Upper lobe of left lung (tissue), 6 donors: ENCODE measurements around the gene COL18A1. TPM values are rescaled to one million over a fixed set of nuclear protein-coding genes. Genes with fewer than 3 reads are reported as not detected.
"Not testable (repeated sequence)": the region's sequence is repeated elsewhere in the genome, so short reads cannot be mapped to it uniquely, and the experiment has no call there.

Experiments
- ATAC-seq, 2 donors: fragments of 200-7000 bp; cut with Tn5 transposase; one replicate each; pipeline ENCODE4 v1.9.1; 2022; ENCODE audit warnings: mild to moderate bottlenecking in 2 of 2, moderate library complexity in 2 of 2; ENCODE audit not compliant: low FRiP score in 2 of 2
- DNase-seq, 2 donors: peaks; one replicate each; pipeline ENCODE4 v3.0.0-alpha.2; 2019 to 2020
- H3K27ac ChIP-seq, 4 donors: fragments of 200-600 bp; sonication (generic); one replicate each; pipeline ENCODE4 v1.5.1; 2016 to 2019
- H3K27me3 ChIP-seq, 4 donors: fragments of 200-600 bp; sonication (generic); one replicate each; pipeline ENCODE4 v1.5.1; 2017 to 2019
- H3K36me3 ChIP-seq, 4 donors: fragments of 200-600 bp; sonication (generic); one replicate each; pipeline ENCODE4 v1.5.1; 2016 to 2019
- H3K4me1 ChIP-seq, 4 donors: fragments of 200-600 bp; sonication (generic); one replicate each; pipeline ENCODE4 v1.5.1; 2018 to 2019
- H3K4me3 ChIP-seq, 4 donors: fragments of 200-600 bp; sonication (generic); one replicate each; pipeline ENCODE4 v1.5.1; 2017 to 2019; ENCODE audit warnings: mild to moderate bottlenecking in 2 of 4, moderate library complexity in 1 of 4
- H3K9me3 ChIP-seq, 4 donors: fragments of 200-600 bp; sonication (generic); one replicate each; pipeline ENCODE4 v1.5.1; 2018 to 2019
- CTCF ChIP-seq, 6 experiments: fragments of 450-650 bp in 4 of 6; fragments of 200-600 bp in 2 of 6; sonication (generic) in 2 of 6; IDR thresholded peaks; one replicate each; pipeline ENCODE4 v1.5.1; 2016 to 2019; ENCODE audit warnings: antibody characterized with exemption in 6 of 6
- EP300 ChIP-seq, 4 donors: sonication (generic); formaldehyde crosslinking; IDR thresholded peaks; one replicate each; pipeline ENCODE4 v1.5.1; 2017; ENCODE audit warnings: antibody characterized with exemption in 4 of 4, control low read depth in 2 of 4
- POLR2A ChIP-seq, 4 donors: fragments of 450-650 bp; IDR thresholded peaks; one replicate each; pipeline ENCODE4 v1.5.1; 2016 to 2017; ENCODE audit warnings: antibody characterized with exemption in 4 of 4, mild to moderate bottlenecking in 2 of 4
- POLR2AphosphoS5 ChIP-seq, 2 donors: sonication (generic); formaldehyde crosslinking; IDR thresholded peaks; one replicate each; pipeline ENCODE4 v1.5.1; 2017; ENCODE audit warnings: antibody characterized with exemption in 2 of 2
- WGBS, 2 donors: methylation state at CpG; one replicate each; pipeline ENCODE4 v1.1.5; 2017 to 2018; 5-methylcytosine and 5-hydroxymethylcytosine counted together
- total RNA-seq, 6 donors: library from RNA; depleted of rRNA in 4 of 6; stranded (reverse); fragments of >200 nt in 4 of 6; gene quantifications; one replicate each; pipeline versions ENCODE4 v1.1.0 to v1.2.1, GENCODE V29; 2016 to 2021
- donor health status: DM: no; HTN: no; CAD: no; lungs with moderate emphysema.
- donor health status: DM: no; HTN: yes; CAD: no; lungs with severe emphysema.

COL18A1 gene
- total RNA-seq, 6 donors from 2014 or later: 34.5 to 138 (median 70.5) TPM

- H3K27ac ChIP-seq: peak overlapping the region in 2 of 4 donors; percentile 35 to 54
- H3K4me1 ChIP-seq: peaks cover 9 to 18% (median 17%) of the 10 kb centered on the region in 4 donors
- no peaks in the 10 kb centered on the region for H3K36me3 ChIP-seq
- no peak for DNase-seq
- ATAC-seq: no peak
- H3K9me3 ChIP-seq: no peaks in the 10 kb centered on the region
- 87 to 90% methylated on average over 18 to 25 of the region's 25 CpGs for WGBS, 2 donors
- TF ChIP-seq POLR2AphosphoS5 (IDR thresholded peaks at IDR 0.05) (no peak), EP300 (IDR thresholded peaks at IDR 0.05) (no peak), CTCF (IDR thresholded peaks at IDR 0.05) (no peak), POLR2A (IDR thresholded peaks at IDR 0.05) (no peak)
- H3K27me3 ChIP-seq: no peaks in the 10 kb centered on the region
- H3K4me3 ChIP-seq: no peak overlapping the region
Measured at GRCh38 chr21:45367402-45368351, 37.3 kb upstream of the COL18A1 start.

GRCh38 chr21:45369018-45369417 is 35.9 kb upstream of the COL18A1 start:
- 88 to 95% methylated on average over 16 to 23 of the region's 23 CpGs for WGBS, 2 donors
- not testable (repeated sequence) for H3K27me3 ChIP-seq, H3K36me3 ChIP-seq, H3K9me3 ChIP-seq, ATAC-seq, H3K27ac ChIP-seq, H3K4me3 ChIP-seq
- peaks cover 9 to 12% (median 10%) of the 10 kb centered on the region in 4 donors for H3K4me1 ChIP-seq
- peak in 1 of 2 donors; percentile 71 for DNase-seq

GRCh38 chr21:45370575-45370974 is 34.4 kb upstream of the COL18A1 start:
- DNase-seq (no peak), ATAC-seq (no peak)
- H3K9me3 ChIP-seq: no peaks in the 10 kb centered on the region
- H3K27me3 ChIP-seq: no peaks in the 10 kb centered on the region
- no peak overlapping the region for H3K27ac ChIP-seq
- 80 to 91% methylated on average over 14 of the region's 14 CpGs for WGBS, 2 donors
- peaks cover 0 to 4% (median 3%) of the 10 kb centered on the region in 4 donors for H3K4me1 ChIP-seq
- no peak overlapping the region for H3K4me3 ChIP-seq
- TF ChIP-seq EP300 (IDR thresholded peaks at IDR 0.05): no peak
- TF ChIP-seq POLR2A (IDR thresholded peaks at IDR 0.05): no peak
- TF ChIP-seq POLR2AphosphoS5 (IDR thresholded peaks at IDR 0.05): no peak
- no peak for TF ChIP-seq CTCF (IDR thresholded peaks at IDR 0.05)
- H3K36me3 ChIP-seq: no peaks in the 10 kb centered on the region

- H3K27me3 ChIP-seq: no peaks in the 10 kb centered on the region
- no peak for TF ChIP-seq CTCF (IDR thresholded peaks at IDR 0.05)
- no peak for TF ChIP-seq EP300 (IDR thresholded peaks at IDR 0.05)
- TF ChIP-seq POLR2A (IDR thresholded peaks at IDR 0.05): no peak
- no peak for TF ChIP-seq POLR2AphosphoS5 (IDR thresholded peaks at IDR 0.05)
- H3K4me1 ChIP-seq: peaks cover 0 to 4% (median 3%) of the 10 kb centered on the region in 4 donors
- 79 to 85% methylated on average over 13 of the region's 13 CpGs for WGBS, 2 donors
- no peaks in the 10 kb centered on the region for H3K9me3 ChIP-seq
- H3K27ac ChIP-seq: no peak overlapping the region
- H3K36me3 ChIP-seq: no peaks in the 10 kb centered on the region
- no peak overlapping the region for H3K4me3 ChIP-seq
- DNase-seq (no peak), ATAC-seq (no peak)
Measured at GRCh38 chr21:45371081-45371480, 33.9 kb upstream of the COL18A1 start.

- Histone ChIP-seq H3K9me3 (no peaks in the 10 kb centered on the region), H3K4me3 (no peak overlapping the region), H3K27ac (no peak overlapping the region), H3K36me3 (no peaks in the 10 kb centered on the region), H3K4me1 (peaks cover 0 to 4% (median 3%) of the 10 kb centered on the region in 4 donors), H3K27me3 (no peaks in the 10 kb centered on the region)
- WGBS, 2 donors: 91 to 92% methylated on average over 5 of the region's 5 CpGs
- ATAC-seq (no peak), DNase-seq (no peak)
- no peak for TF ChIP-seq EP300 (IDR thresholded peaks at IDR 0.05)
- TF ChIP-seq CTCF (IDR thresholded peaks at IDR 0.05): no peak
- no peak for TF ChIP-seq POLR2AphosphoS5 (IDR thresholded peaks at IDR 0.05)
- no peak for TF ChIP-seq POLR2A (IDR thresholded peaks at IDR 0.05)
Measured at GRCh38 chr21:45371655-45372054, 33.3 kb upstream of the COL18A1 start.
